OCI-LY1 (cell line): ENCODE data around the gene MTPN.

ENCODE experiments used
- H2AFZ ChIP-seq: fragments of 200-600 bp; sonication (generic), shearing (Covaris generic); 2 replicates; pipeline ENCODE4 v1.6.0; 2014; ENCODE audit warnings: antibody characterized with exemption, mild to moderate bottlenecking, low read length
- H3F3A ChIP-seq: fragments of 200-600 bp; sonication (generic), shearing (Covaris generic); 2 replicates; pipeline ENCODE4 v1.6.0; 2014; ENCODE audit warnings: mild to moderate bottlenecking, antibody characterized with exemption, low read length, moderate library complexity; ENCODE audit not compliant: insufficient read depth
- H3K27ac ChIP-seq: fragments of 200-600 bp; sonication (generic); 2 replicates; pipeline ENCODE4 v1.5.1; 2014; ENCODE audit warnings: low read length, mixed run types, mild to moderate bottlenecking, low read depth; ENCODE audit not compliant: poor library complexity, severe bottlenecking
- H3K27me3 ChIP-seq: fragments of 200-600 bp; sonication (generic); 2 replicates; pipeline ENCODE4 v1.6.0; 2014; ENCODE audit warnings: antibody characterized with exemption, mild to moderate bottlenecking, low read length, moderate library complexity; ENCODE audit not compliant: insufficient read depth
- H3K36me3 ChIP-seq: fragments of 200-600 bp; sonication (generic); 2 replicates; pipeline ENCODE4 v1.6.1; 2014; ENCODE audit warnings: mild to moderate bottlenecking, antibody characterized with exemption, low read length, moderate library complexity, mixed read lengths; ENCODE audit not compliant: insufficient read depth
- H3K4me1 ChIP-seq: fragments of 200-600 bp; sonication (generic); 2 replicates; pipeline ENCODE4 v1.5.1; 2014; ENCODE audit warnings: mild to moderate bottlenecking, low read length, moderate library complexity; ENCODE audit not compliant: insufficient read depth, severe bottlenecking
- H3K4me2 ChIP-seq: fragments of 200-600 bp; sonication (generic), shearing (Covaris generic); 2 replicates; pipeline ENCODE4 v1.6.1; 2014; ENCODE audit warnings: low read length
- H3K4me3 ChIP-seq: fragments of 200-600 bp; sonication (generic); 2 replicates; pipeline ENCODE4 v1.5.1; 2014; ENCODE audit warnings: low read length, low read depth, mild to moderate bottlenecking, mixed read lengths; ENCODE audit not compliant: poor library complexity, severe bottlenecking
- H3K79me2 ChIP-seq: fragments of 200-600 bp; shearing (Covaris generic); 2 replicates; pipeline ENCODE4 v1.6.1; 2016; ENCODE audit warnings: mixed run types, low read length, mixed read lengths; ENCODE audit not compliant: insufficient read depth
- H3K9ac ChIP-seq: fragments of 200-600 bp; sonication (generic), shearing (Covaris generic); 2 replicates; pipeline ENCODE4 v1.6.1; 2014; ENCODE audit warnings: mild to moderate bottlenecking, low read length, mixed read lengths
- H3K9me2 ChIP-seq: fragments of 200-600 bp; sonication (generic), shearing (Covaris generic); 2 replicates; pipeline ENCODE4 v1.6.1; 2014; ENCODE audit warnings: low read depth, mild to moderate bottlenecking, low read length, mixed read lengths
- H3K9me3 ChIP-seq: fragments of 200-600 bp; shearing (Covaris generic); 2 replicates; pipeline ENCODE4 v1.6.1; 2014; ENCODE audit warnings: low read length, mixed read lengths
- H4K20me1 ChIP-seq: fragments of 200-600 bp; sonication (generic), shearing (Covaris generic); 2 replicates; pipeline ENCODE4 v1.6.0; 2016; ENCODE audit warnings: mild to moderate bottlenecking, low read length; ENCODE audit not compliant: insufficient read depth
- CTCF ChIP-seq: fragments of 200-600 bp; sonication (generic), shearing (Covaris generic); IDR thresholded peaks from 2 replicates; pipeline ENCODE4 v1.5.1; 2017; ENCODE audit warnings: mild to moderate bottlenecking, antibody characterized with exemption, low read length, moderate library complexity, mixed read lengths
- EZH2 ChIP-seq: fragments of 200-600 bp; sonication (generic), shearing (Covaris generic); IDR thresholded peaks from 2 replicates; pipeline ENCODE4 v1.8.0; 2017; ENCODE audit warnings: borderline replicate concordance, mixed run types, mild to moderate bottlenecking, antibody characterized with exemption, low read length, moderate library complexity, mixed read lengths

The MTPN gene

GRCh38 chr7:135962802-135963201, 14.4 kb downstream of the MTPN start:
- H3K27ac ChIP-seq, result no peak overlapping the region
- no peak overlapping the region for H2AFZ ChIP-seq
- no peaks in the 10 kb centered on the region for H3K27me3 ChIP-seq
- no peaks in the 10 kb centered on the region for H3F3A ChIP-seq
- H3K4me1 ChIP-seq, result peaks cover 36% of the 10 kb centered on the region
- H3K79me2 ChIP-seq, result peaks cover 98% of the 10 kb centered on the region
- H3K9me2 ChIP-seq, result no peaks in the 10 kb centered on the region
- no peak overlapping the region for H3K4me3 ChIP-seq
- no peaks in the 10 kb centered on the region for H3K9me3 ChIP-seq
- no peak for TF ChIP-seq CTCF
- no peak for TF ChIP-seq EZH2
- no peak overlapping the region for H3K4me2 ChIP-seq
- H3K36me3 ChIP-seq, result peaks cover 45% of the 10 kb centered on the region
- no peaks in the 10 kb centered on the region; the same call in 1 of the 2 replicates for H4K20me1 ChIP-seq
- no peak overlapping the region for H3K9ac ChIP-seq

GRCh38 chr7:135960709-135961451, 16.3 kb downstream of the MTPN start:
- H3K27ac ChIP-seq, result no peak overlapping the region
- H3K9me2 ChIP-seq, result no peaks in the 10 kb centered on the region
- no peaks in the 10 kb centered on the region for H3K27me3 ChIP-seq
- no peaks in the 10 kb centered on the region for H3K9me3 ChIP-seq
- peaks cover 42% of the 10 kb centered on the region for H3K36me3 ChIP-seq
- H2AFZ ChIP-seq, result no peak overlapping the region
- no peak overlapping the region for H3K9ac ChIP-seq
- peaks cover 18% of the 10 kb centered on the region for H3K4me1 ChIP-seq
- no peaks in the 10 kb centered on the region; the same call in 1 of the 2 replicates for H4K20me1 ChIP-seq
- TF ChIP-seq CTCF (no peak), EZH2 (no peak)
- H3K79me2 ChIP-seq, result peaks cover 98% of the 10 kb centered on the region
- no peaks in the 10 kb centered on the region for H3F3A ChIP-seq
- no peak overlapping the region for H3K4me3 ChIP-seq
- no peak overlapping the region for H3K4me2 ChIP-seq

GRCh38 chr7:135959646-135960363, 17.4 kb downstream of the MTPN start:
- Histone ChIP-seq H3K4me3 (no peak overlapping the region), H3K9me3 (no peaks in the 10 kb centered on the region), H3K27ac (no peak overlapping the region), H3K9me2 (no peaks in the 10 kb centered on the region), H3K27me3 (no peaks in the 10 kb centered on the region), H3K9ac (no peak overlapping the region), H3F3A (no peaks in the 10 kb centered on the region), H4K20me1 (no peaks in the 10 kb centered on the region; the same call in 1 of the 2 replicates), H3K4me1 (peaks cover 12% of the 10 kb centered on the region), H2AFZ (no peak overlapping the region), H3K4me2 (no peak overlapping the region), H3K79me2 (peaks cover 98% of the 10 kb centered on the region), H3K36me3 (peaks cover 53% of the 10 kb centered on the region)
- TF ChIP-seq CTCF (no peak), EZH2 (no peak)
